Measurements from ENCODE around the gene ITGB2. TPM values are rescaled to one million over a fixed set of nuclear protein-coding genes. Genes with fewer than 3 reads are reported as not detected.

Gene ITGB2
- total RNA-seq, 1 experiment from 2014 or later, result 1.5 TPM

- no peak for TF ChIP-seq ZBTB33 (IDR thresholded peaks at IDR 0.05; ENCODE audit: extremely low read depth, insufficient replicate concordance, low read length)
- TF ChIP-seq EZH2phosphoT487 (IDR thresholded peaks at IDR 0.05; ENCODE audit: borderline replicate concordance), result no peak
- no peak for TF ChIP-seq POLR2A (IDR thresholded peaks at IDR 0.05; ENCODE audit: borderline replicate concordance, extremely low read depth, insufficient read depth, insufficient read length)
- no peak for TF ChIP-seq CEBPB (IDR thresholded peaks at IDR 0.05; ENCODE audit: low read depth)
- no peak for TF ChIP-seq ATF3 (IDR thresholded peaks at IDR 0.05)
- TF ChIP-seq FOSL1 (IDR thresholded peaks at IDR 0.05; ENCODE audit: low read depth), result no peak
- no peak for TF ChIP-seq ZFX (IDR thresholded peaks at IDR 0.05)
- TF ChIP-seq SP1 (IDR thresholded peaks at IDR 0.05; ENCODE audit: low read depth), result no peak
- no peak for TF ChIP-seq SRF (IDR thresholded peaks at IDR 0.05; ENCODE audit: low read depth)
- TF ChIP-seq EGR1 (IDR thresholded peaks at IDR 0.05; ENCODE audit: low read depth), result no peak
- TF ChIP-seq CBX3 (IDR thresholded peaks at IDR 0.05; ENCODE audit: low read depth), result no peak
- no peak for TF ChIP-seq POLR2AphosphoS5 (IDR thresholded peaks at IDR 0.05; ENCODE audit: low read depth, low read length)
- no peaks in the 10 kb centered on the region for H3K27me3 ChIP-seq (ENCODE audit: insufficient read depth, low read length)
- CTCF ChIA-PET, result no interaction called here
- POLR2A ChIA-PET, result no interaction called here
- peaks cover 14 to 42% of the 10 kb centered on the region in 2 experiments for H3K36me3 ChIP-seq (ENCODE audit: control insufficient read depth in 1 of 2, insufficient read depth in 2 of 2, low read length in 2 of 2)
- ATAC-seq (no peak), DNase-seq (ENCODE audit: low read depth, low spot score) (no peak)
- RAD21 ChIA-PET (ENCODE audit: low non-redundant PET in 1 of 2, low total read pairs in 2 of 2, uncharacterized antibody in 2 of 2, unreplicated experiment in 2 of 2), result no interaction called here
- H3K9me2 ChIP-seq (ENCODE audit: insufficient read depth), result no peaks in the 10 kb centered on the region
- H3K4me2 ChIP-seq (ENCODE audit: low read length), result no peak overlapping the region
- H3K79me2 ChIP-seq (ENCODE audit: insufficient read depth, low read length), result peaks cover 54% of the 10 kb centered on the region
- H4K20me1 ChIP-seq (ENCODE audit: insufficient read depth), result no peaks in the 10 kb centered on the region
- no peak overlapping the region for H3K9ac ChIP-seq (ENCODE audit: low read length)
- H3K27ac ChIP-seq (ENCODE audit: low read depth, low read length), result no peak overlapping the region
- BruUV-seq (replicated peaks), result no TSS peak
- intact Hi-C loops (cut with micrococcal nuclease), result no loop called here
- H3K4me1 ChIP-seq (ENCODE audit: control insufficient read depth in 1 of 2, insufficient read depth in 2 of 2, low read length in 2 of 2), result no peaks in the 10 kb centered on the region
- no peaks in the 10 kb centered on the region for H3K9me3 ChIP-seq (ENCODE audit: control insufficient read depth in 1 of 2, insufficient read depth in 1 of 2, low read depth in 1 of 2, low read length in 2 of 2)
- no peak overlapping the region for H3K4me3 ChIP-seq (replicated peaks in 1 of 2; ENCODE audit: low read depth in 1 of 2, low read length in 2 of 2)
- H2AFZ ChIP-seq (ENCODE audit: low read depth, low read length, poor library complexity, severe bottlenecking), result no peak overlapping the region
Measured at GRCh38 chr21:44964381-44964780, 43.7 kb upstream of the ITGB2 start.
